ENCODE measurements around the gene PRSS48.

PRSS48 gene

GRCh38 chr4:151324124-151324751 lies 47.3 kb downstream of the PRSS48 start:
- TF ChIP-seq CTCF (IDR thresholded peaks at IDR 0.05; ENCODE audit: low read depth, low read length, missing control alignments): no peak
- H3K4me3 ChIP-seq (ENCODE audit: low read depth, low read length): no peak overlapping the region
- DNase-seq (ENCODE audit: low read depth): no peak

GRCh38 chr4:151324752-151325110 lies 47.8 kb downstream of the PRSS48 start:
- H3K4me3 ChIP-seq (ENCODE audit: low read depth, low read length): no peak overlapping the region
- TF ChIP-seq CTCF (IDR thresholded peaks at IDR 0.05; ENCODE audit: low read depth, low read length, missing control alignments): no peak
- DNase-seq (ENCODE audit: low read depth): no peak

- H3K4me3 ChIP-seq (ENCODE audit: low read depth, low read length): no peak within 1 kb of the TSS; the same call in 1 of the 2 replicates
- TF ChIP-seq CTCF (IDR thresholded peaks at IDR 0.05; ENCODE audit: low read depth, low read length, missing control alignments): no peak
- no peak for DNase-seq (ENCODE audit: low read depth)
Observed at GRCh38 chr4:151325111-151325948, 48.4 kb downstream of the PRSS48 start, which contains the start of gene SH3D19. Gene SH3D19 (minus strand): TSS chr4:151325605. CDS start chr4:151325352, 253 bp downstream.

- no peak overlapping the region for H3K4me3 ChIP-seq (ENCODE audit: low read depth, low read length)
- TF ChIP-seq CTCF (IDR thresholded peaks at IDR 0.05; ENCODE audit: low read depth, low read length, missing control alignments): no peak
- no peak for DNase-seq (ENCODE audit: low read depth)
Observed at GRCh38 chr4:151325949-151326246, 48.9 kb downstream of the PRSS48 start.

- no peak for TF ChIP-seq CTCF (IDR thresholded peaks at IDR 0.05; ENCODE audit: low read depth, low read length, missing control alignments)
- no peak for DNase-seq (ENCODE audit: low read depth)
- H3K4me3 ChIP-seq (ENCODE audit: low read depth, low read length): no peak overlapping the region
Observed at GRCh38 chr4:151329217-151330007, 52.5 kb downstream of the PRSS48 start.

GRCh38 chr4:151331276-151332042 lies 54.5 kb downstream of the PRSS48 start:
- DNase-seq (ENCODE audit: low read depth): no peak
- no peak overlapping the region for H3K4me3 ChIP-seq (ENCODE audit: low read depth, low read length)
- no peak for TF ChIP-seq CTCF (IDR thresholded peaks at IDR 0.05; ENCODE audit: low read depth, low read length, missing control alignments)
